Measurements from ENCODE around the gene ZNF467. TPM values are rescaled to one million over a fixed set of nuclear protein-coding genes. Genes with fewer than 3 reads are reported as not detected.

Gene ZNF467
- total and polyA plus RNA-seq, 8 donors, result 3.1 to 16.4 (median 12.2) TPM; not detected in 1

DNA sequence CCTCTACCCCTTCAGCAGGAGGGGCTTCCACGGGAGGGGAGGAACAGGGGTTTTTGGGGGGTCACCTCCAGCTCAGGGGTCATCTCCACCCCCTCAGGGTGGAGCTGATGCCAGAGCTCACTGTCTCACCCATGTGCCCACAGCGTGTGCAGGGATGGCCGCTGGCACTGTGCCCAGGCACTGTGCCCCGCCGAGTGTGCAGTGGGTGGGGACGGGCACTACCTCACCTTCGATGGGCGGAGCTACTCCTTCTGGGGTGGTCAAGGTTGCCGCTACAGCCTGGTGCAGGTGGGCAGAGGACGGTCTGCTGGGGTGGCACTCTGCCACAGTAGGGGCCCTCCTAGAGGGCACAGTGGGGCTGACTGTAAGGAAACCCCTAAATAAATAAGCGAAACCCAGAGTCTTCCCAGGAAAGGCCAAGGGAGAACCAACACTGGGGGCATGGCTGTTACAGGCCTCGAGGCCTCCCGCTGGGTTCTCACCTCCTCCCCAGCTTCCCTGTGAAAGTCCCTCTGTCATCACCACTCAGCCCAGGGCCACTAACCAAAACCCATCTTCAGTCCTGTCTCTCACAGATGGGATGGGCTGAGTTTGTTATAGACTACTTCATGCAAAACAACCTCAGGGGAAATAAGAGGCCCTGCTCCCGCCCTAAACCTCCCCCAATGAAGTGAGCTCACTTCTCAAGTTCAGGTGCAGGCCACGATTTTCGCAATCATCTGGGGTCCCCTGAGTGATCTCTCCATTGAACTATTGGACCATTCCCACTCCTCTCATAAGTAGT lies 7.4 kb upstream of the ZNF467 start:
- Histone ChIP-seq H3K27ac (no peak overlapping the region), H3K9me3 (no peaks in the 10 kb centered on the region), H3K4me1 (peaks cover 0 to 19% (median 8%) of the 10 kb centered on the region in 4 donors), H3K36me3 (no peaks in the 10 kb centered on the region), H3K4me3 (no peak overlapping the region), H3K27me3 (peaks cover 0 to 11% (median 0%) of the 10 kb centered on the region in 3 donors)
- intact Hi-C loops (cut with DNase I; ENCODE audit: low total_unique reads), result no loop called here
- DNase-seq, result no peak
- WGBS, 5 donors, result 74 to 80% (median 79%) methylated on average over 5 to 16 of the region's 16 CpGs
- TF ChIP-seq, protein P1, sequence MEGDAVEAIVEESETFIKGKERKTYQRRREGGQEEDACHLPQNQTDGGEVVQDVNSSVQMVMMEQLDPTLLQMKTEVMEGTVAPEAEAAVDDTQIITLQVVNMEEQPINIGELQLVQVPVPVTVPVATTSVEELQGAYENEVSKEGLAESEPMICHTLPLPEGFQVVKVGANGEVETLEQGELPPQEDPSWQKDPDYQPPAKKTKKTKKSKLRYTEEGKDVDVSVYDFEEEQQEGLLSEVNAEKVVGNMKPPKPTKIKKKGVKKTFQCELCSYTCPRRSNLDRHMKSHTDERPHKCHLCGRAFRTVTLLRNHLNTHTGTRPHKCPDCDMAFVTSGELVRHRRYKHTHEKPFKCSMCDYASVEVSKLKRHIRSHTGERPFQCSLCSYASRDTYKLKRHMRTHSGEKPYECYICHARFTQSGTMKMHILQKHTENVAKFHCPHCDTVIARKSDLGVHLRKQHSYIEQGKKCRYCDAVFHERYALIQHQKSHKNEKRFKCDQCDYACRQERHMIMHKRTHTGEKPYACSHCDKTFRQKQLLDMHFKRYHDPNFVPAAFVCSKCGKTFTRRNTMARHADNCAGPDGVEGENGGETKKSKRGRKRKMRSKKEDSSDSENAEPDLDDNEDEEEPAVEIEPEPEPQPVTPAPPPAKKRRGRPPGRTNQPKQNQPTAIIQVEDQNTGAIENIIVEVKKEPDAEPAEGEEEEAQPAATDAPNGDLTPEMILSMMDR (IDR thresholded peaks at IDR 0.05), result no peak
- TF ChIP-seq EP300 (IDR thresholded peaks at IDR 0.05), result no peak
- no peak for TF ChIP-seq POLR2A (IDR thresholded peaks at IDR 0.05)
- TF ChIP-seq POLR2AphosphoS5 (IDR thresholded peaks at IDR 0.05), result no peak

DNA sequence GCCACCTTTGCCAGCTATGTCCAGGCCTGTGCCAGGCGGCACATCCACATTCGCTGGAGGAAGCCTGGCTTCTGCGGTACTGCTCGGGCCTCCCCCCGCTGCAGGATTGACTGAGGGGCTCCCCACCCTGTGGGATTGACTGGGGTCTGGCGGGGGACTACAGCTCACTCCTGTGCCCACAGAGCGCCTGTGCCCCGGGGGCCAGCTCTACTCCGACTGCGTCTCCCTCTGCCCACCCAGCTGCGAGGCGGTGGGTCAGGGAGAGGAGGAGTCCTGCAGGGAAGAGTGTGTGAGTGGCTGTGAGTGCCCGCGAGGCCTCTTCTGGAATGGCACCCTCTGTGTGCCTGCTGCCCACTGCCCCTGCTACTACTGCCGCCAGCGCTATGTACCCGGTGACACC lies 6.7 kb upstream of the ZNF467 start:
- Histone ChIP-seq H3K4me1 (peaks cover 0 to 24% (median 13%) of the 10 kb centered on the region in 4 donors), H3K27me3 (peaks cover 0 to 11% (median 0%) of the 10 kb centered on the region in 3 donors), H3K36me3 (no peaks in the 10 kb centered on the region), H3K27ac (no peak overlapping the region), H3K4me3 (no peak overlapping the region), H3K9me3 (no peaks in the 10 kb centered on the region)
- DNase-seq, result no peak
- intact Hi-C loops (cut with DNase I; ENCODE audit: low total_unique reads), result no loop called here
- 90 to 96% (median 95%) methylated on average over 8 to 17 of the region's 17 CpGs for WGBS, 5 donors
- TF ChIP-seq EP300 (IDR thresholded peaks at IDR 0.05) (no peak), POLR2AphosphoS5 (IDR thresholded peaks at IDR 0.05) (no peak)
- TF ChIP-seq, protein P1 (IDR thresholded peaks at IDR 0.05), result no peak

DNA sequence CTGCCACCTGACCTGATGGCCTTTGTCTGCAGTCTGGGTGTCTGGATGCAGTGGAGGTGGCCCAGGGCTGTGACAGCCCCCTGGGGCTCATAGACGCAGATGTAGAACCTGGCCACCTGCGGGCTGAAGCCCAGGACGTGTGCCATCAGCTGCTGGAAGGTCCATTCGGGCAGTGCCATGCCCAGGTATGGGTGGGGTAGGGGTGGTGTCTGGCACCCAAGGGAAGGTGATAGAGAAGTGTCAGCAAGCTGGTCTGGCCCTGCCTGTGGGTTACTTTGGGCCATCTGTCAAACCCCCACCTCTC lies 6.1 kb upstream of the ZNF467 start:
- peaks cover 0 to 7% (median 0%) of the 10 kb centered on the region in 3 donors for H3K27me3 ChIP-seq
- no peaks in the 10 kb centered on the region for H3K9me3 ChIP-seq
- 65 to 90% (median 82%) methylated on average over 4 of the region's 4 CpGs; no CpG with 5 or more reads in 1 of the 5 donors for WGBS, 5 donors
- no peak overlapping the region for H3K27ac ChIP-seq
- peaks cover 4 to 30% (median 19%) of the 10 kb centered on the region in 4 donors for H3K4me1 ChIP-seq
- no peaks in the 10 kb centered on the region for H3K36me3 ChIP-seq
- intact Hi-C loops (cut with DNase I; ENCODE audit: low total_unique reads), result no loop called here
- no peak overlapping the region for H3K4me3 ChIP-seq
- DNase-seq, result no peak
- TF ChIP-seq, protein P1 (IDR thresholded peaks at IDR 0.05), result no peak
- TF ChIP-seq EP300 (IDR thresholded peaks at IDR 0.05) (no peak), POLR2A (IDR thresholded peaks at IDR 0.05) (no peak), POLR2AphosphoS5 (IDR thresholded peaks at IDR 0.05) (no peak)

GRCh38 chr7:149778696-149779501 lies 5.5 kb upstream of the ZNF467 start:
- H3K9me3 ChIP-seq, result no peaks in the 10 kb centered on the region
- intact Hi-C loops (cut with DNase I; ENCODE audit: low total_unique reads), result no loop called here
- no peak overlapping the region for H3K27ac ChIP-seq
- no peak for TF ChIP-seq POLR2A (IDR thresholded peaks at IDR 0.05)
- TF ChIP-seq POLR2AphosphoS5 (IDR thresholded peaks at IDR 0.05), result no peak
- TF ChIP-seq, protein P1 (IDR thresholded peaks at IDR 0.05), result no peak
- TF ChIP-seq EP300 (IDR thresholded peaks at IDR 0.05), result no peak
- WGBS, 5 donors, result 78 to 80% (median 79%) methylated on average over 6 to 11 of the region's 11 CpGs
- no peaks in the 10 kb centered on the region for H3K36me3 ChIP-seq
- no peak overlapping the region for H3K4me3 ChIP-seq
- H3K4me1 ChIP-seq, result peaks cover 10 to 35% (median 24%) of the 10 kb centered on the region in 4 donors
- no peak for DNase-seq
- H3K27me3 ChIP-seq, result peaks cover 0 to 9% (median 0%) of the 10 kb centered on the region in 3 donors
